GM12878 (cell line): ENCODE results near the gene TMEM72. TPM values are rescaled to one million over a fixed set of nuclear protein-coding genes. Genes with fewer than 3 reads are reported as not detected.

Experiments used
- ATAC-seq: fragments of 200-7000 bp; cut with Tn5 transposase; 3 replicates; pipeline ENCODE4 v1.9.1; 2020; ENCODE audit warnings: mild to moderate bottlenecking, moderate library complexity
- BruUV-seq: library from RNA; stranded (reverse); fragments of 400-500 nt; replicated peaks from 2 replicates; lab custom pipeline; 2021; lab: Mats Ljungman, UMichigan
- CTCF ChIA-PET: fragments of 300-600 bp; sonication (Branson Sonifier 250); formaldehyde crosslinking; extraction: SDS; loops from one replicate; lab custom pipeline; 2021; ENCODE audit warnings: inconsistent platforms; lab: Yijun Ruan, JAX
- POLR2A ChIA-PET: fragments of 350-600 bp; formaldehyde crosslinking; extraction: SDS; loops from one replicate; lab custom pipeline; 2021; ENCODE audit warnings: inconsistent platforms; lab: Charles Lee
- RAD21 ChIA-PET: fragments of 300-600 bp; sonication (Branson Sonifier 250); formaldehyde crosslinking; loops from one replicate; lab custom pipeline; 2023; ENCODE audit warnings: antibody characterized with exemption; ENCODE audit not compliant: unreplicated experiment; lab: Charles Lee
- SMC1A ChIA-PET: fragments of 300-600 bp; sonication (Branson Sonifier 250); formaldehyde crosslinking; loops from one replicate; lab custom pipeline; 2023; ENCODE audit not compliant: unreplicated experiment, uncharacterized antibody; lab: Charles Lee
- DNase-seq: peaks from one replicate; pipeline ENCODE4 v3.0.0-alpha.2; 2011; ENCODE audit warnings: low read depth, low spot score
- FAIRE-seq: peaks from 3 replicates; lab custom pipeline; 2011; peaks lifted over from hg19 to GRCh38; lab: Jason Lieb, UNC
- H2AFZ ChIP-seq: 2 replicates; pipeline ENCODE4 v1.6.0; 2011; ENCODE audit warnings: low read depth, low read length, control low read depth; ENCODE audit not compliant: control insufficient read depth
- H3K27ac ChIP-seq: 2 replicates; pipeline ENCODE4 v1.5.1; 2011; ENCODE audit warnings: control low read depth; ENCODE audit not compliant: control insufficient read depth, insufficient read depth
- H3K27me3 ChIP-seq, 2 experiments: replicated peaks in 1 of 2; 2 replicates each; pipeline versions ENCODE4 v1.6.0 to v1.6.1; 2011; ENCODE audit warnings: low read length in 1 of 2; ENCODE audit not compliant: control insufficient read depth in 2 of 2, insufficient read depth in 2 of 2
- H3K36me3 ChIP-seq, 2 experiments: 2 replicates each; pipeline ENCODE4 v1.5.1; 2011; ENCODE audit warnings: low read length in 1 of 2; ENCODE audit not compliant: control insufficient read depth in 2 of 2, insufficient read depth in 2 of 2
- H3K4me1 ChIP-seq: 2 replicates; pipeline ENCODE4 v1.6.1; 2011; ENCODE audit warnings: mild to moderate bottlenecking, low read length, moderate library complexity, mixed read lengths; ENCODE audit not compliant: control insufficient read depth, insufficient read depth
- H3K4me2 ChIP-seq: 2 replicates; pipeline ENCODE4 v1.6.0; 2011; ENCODE audit warnings: control low read depth; ENCODE audit not compliant: control insufficient read depth, insufficient read depth
- H3K4me3 ChIP-seq: fragments of 200-600 bp; sonication (generic); 2 replicates; pipeline ENCODE4 v1.5.1; 2016
- H3K79me2 ChIP-seq: 2 replicates; pipeline ENCODE4 v1.6.0; 2011; ENCODE audit warnings: low read length; ENCODE audit not compliant: control insufficient read depth, insufficient read depth
- H3K9ac ChIP-seq: 2 replicates; pipeline ENCODE4 v1.8.0; 2011; ENCODE audit warnings: low read length, control low read depth, mixed read lengths; ENCODE audit not compliant: control insufficient read depth, insufficient read depth
- H3K9me3 ChIP-seq: replicated peaks from 3 replicates; pipeline ENCODE4 v1.5.1; 2011; ENCODE audit warnings: mild to moderate bottlenecking, low read length; ENCODE audit not compliant: control insufficient read depth, insufficient read depth
- H4K20me1 ChIP-seq: 2 replicates; pipeline ENCODE4 v1.6.0; 2011; ENCODE audit not compliant: control insufficient read depth, insufficient read depth
- ATF3 ChIP-seq: IDR thresholded peaks from 2 replicates; pipeline ENCODE4 v1.6.1; 2011; ENCODE audit warnings: low read depth, mild to moderate bottlenecking, low read length, moderate library complexity, borderline replicate concordance; ENCODE audit errors: extremely low read depth
- CHD2 ChIP-seq: IDR thresholded peaks from 2 replicates; pipeline ENCODE4 v1.6.1; 2011; ENCODE audit warnings: low read depth, low read length, improper control_type of control experiment, borderline replicate concordance
- CREM ChIP-seq: IDR thresholded peaks from 2 replicates; pipeline ENCODE4 v1.6.1; 2014; ENCODE audit warnings: antibody characterized with exemption, low read depth
- EED ChIP-seq: sonication (generic); IDR thresholded peaks from 2 replicates; pipeline ENCODE4 v1.6.1; 2016; ENCODE audit warnings: antibody characterized with exemption, low read depth
- ELK1 ChIP-seq: IDR thresholded peaks from 2 replicates; pipeline ENCODE4 v1.6.1; 2012; ENCODE audit warnings: low read depth, low read length, improper control_type of control experiment
- HSF1 ChIP-seq: fragments of 150-350 bp; IDR thresholded peaks from 2 replicates; pipeline ENCODE4 v1.6.1; 2014; ENCODE audit warnings: mild to moderate bottlenecking, low read depth, low read length
- IKZF1 ChIP-seq: fragments of 450-650 bp; conservative IDR thresholded peaks from 2 replicates; pipeline ENCODE4 v1.6.1; 2017; ENCODE audit warnings: antibody characterized with exemption, mild to moderate bottlenecking
- IRF5 ChIP-seq: fragments of 450-650 bp; IDR thresholded peaks from 2 replicates; pipeline ENCODE4 v1.6.1; 2017; ENCODE audit warnings: borderline replicate concordance
- PKNOX1 ChIP-seq: fragments of 450-650 bp; IDR thresholded peaks from 2 replicates; pipeline ENCODE4 v1.6.1; 2016; ENCODE audit warnings: mild to moderate bottlenecking
- RUNX3 ChIP-seq: IDR thresholded peaks from 2 replicates; pipeline ENCODE4 v1.6.1; 2012; ENCODE audit warnings: low read length, inconsistent platforms
- TAF1 ChIP-seq: IDR thresholded peaks from 2 replicates; pipeline ENCODE4 v1.6.1; 2011; ENCODE audit warnings: mild to moderate bottlenecking, low read depth, low read length, borderline replicate concordance
- ZSCAN29 ChIP-seq: fragments of 450-650 bp; IDR thresholded peaks from 2 replicates; pipeline ENCODE4 v1.6.1; 2017; ENCODE audit warnings: mild to moderate bottlenecking, moderate library complexity
- WGBS: methylation state at CpG from one replicate; pipeline ENCODE4 v1.1.6; 2016; ENCODE audit warnings: low lambda C conversion rate; ENCODE audit not compliant: insufficient replicate concordance, insufficient coverage; ENCODE audit errors: missing lambda C conversion rate; 5-methylcytosine and 5-hydroxymethylcytosine counted together
- in situ Hi-C: fragments of 300-500 bp; cut with MboI; formaldehyde crosslinking; loops from 9 replicates; pipeline ENCODE4 v1.14.3; 2018; ENCODE audit warnings: mixed read lengths
- intact Hi-C: fragments of 100-400 bp; cut with micrococcal nuclease; formaldehyde crosslinking; loops from one replicate; pipeline ENCODE4 v1.14.2; 2022; ENCODE audit not compliant: unreplicated experiment
- polyA plus RNA-seq, 11 experiments: library from polyadenylated mRNA; depleted of rRNA in 4 of 11; unstranded in 6 of 11; stranded (reverse) in 5 of 11; fragments of >200 nt; fragmentation: Nextera tagmentation in 4 of 11; fragmentation: Illumina TruSeq in 1 of 11; extraction: Ambion mirVana in 4 of 11; extraction: Trizol in 1 of 11; gene quantifications; 1 replicate in 1 of 11; 2 replicates in 10 of 11; pipeline versions ENCODE4 v1.2.1 to v1.2.3, GENCODE V29; 2011 to 2016; ENCODE audit warnings: inconsistent platforms in 2 of 11, missing spikeins in 2 of 11, low read depth in 1 of 11
- total RNA-seq, 4 experiments: library from RNA; depleted of rRNA in 3 of 4; stranded (reverse); fragments of >200 nt in 3 of 4; fragmentation: Illumina TruSeq in 1 of 4; extraction: Trizol in 1 of 4; gene quantifications; 2 replicates each; pipeline versions ENCODE4 v1.2.1 to v1.2.3, GENCODE V29; 2013 to 2021

Gene TMEM72
- total and polyA plus RNA-seq, 10 of the 15 experiments (the other 5 are each of a cell fraction or from before 2014, with no cell fraction given) = 0.12 TPM; not detected in 9

- Histone ChIP-seq H2AFZ (no peak overlapping the region), H3K4me3 (no peak overlapping the region), H3K4me2 (no peak overlapping the region), H3K27ac (no peak overlapping the region), H3K79me2 (no peaks in the 10 kb centered on the region), H4K20me1 (no peaks in the 10 kb centered on the region), H3K9me3 (no peaks in the 10 kb centered on the region), H3K4me1 (no peaks in the 10 kb centered on the region), H3K36me3 (no peaks in the 10 kb centered on the region), H3K27me3 (no peaks in the 10 kb centered on the region; a peak in 2 of 4 replicates), H3K9ac (no peak overlapping the region)
- RAD21 ChIA-PET = no interaction called here
- SMC1A ChIA-PET = interaction anchor here (0.6 to 0.9 kb wide), 2 partner anchors 10 to 46 kb away, joined by 3 read pairs; no protein-coding TSS in a partner anchor
- CTCF ChIA-PET = no interaction called here
- no TSS peak for BruUV-seq
- no peak for FAIRE-seq
- POLR2A ChIA-PET = no interaction called here
- no peak for DNase-seq
- intact Hi-C loops = no loop called here
- no peak for TF ChIP-seq RUNX3
- no peak for TF ChIP-seq HSF1
- no peak for TF ChIP-seq EED
- no peak for TF ChIP-seq CREM
- TF ChIP-seq ATF3 = no peak
- no peak for TF ChIP-seq ELK1
- TF ChIP-seq TAF1 = no peak
- TF ChIP-seq IKZF1 = no peak
- TF ChIP-seq IRF5 = no peak
- no peak for TF ChIP-seq PKNOX1
- TF ChIP-seq CHD2 = no peak
- no peak for TF ChIP-seq ZSCAN29
- ATAC-seq = no peak
- WGBS = 43% methylated on average over 5 of the region's 5 CpGs
- in situ Hi-C loops = no loop called here
Measured at GRCh38 chr10:44886966-44887365, 24.2 kb upstream of the TMEM72 start.
